Common myeloid progenitor, CD34-positive (primary cell): ENCODE results near the gene EPB41L3.

Experiments used
- CTCF ChIA-PET: fragments of 350-600 bp; sonication (Branson Sonifier 250); formaldehyde crosslinking; loops from one replicate; lab custom pipeline; 2021; ENCODE audit warnings: antibody characterized with exemption; lab: Charles Lee
- POLR2A ChIA-PET: fragments of 350-600 bp; sonication (Branson Sonifier 250); formaldehyde crosslinking; loops from one replicate; lab custom pipeline; 2021; ENCODE audit warnings: antibody characterized with exemption; lab: Charles Lee
- DNase-seq, 3 donors: peaks; one replicate each; pipeline versions ENCODE4 v3.0.0 to v3.0.0-alpha.2; 2013
- H3K27ac ChIP-seq, 2 experiments: 1 replicate in 1 of 2; 2 replicates in 1 of 2; pipeline ENCODE4 v1.7.0; 2013; ENCODE audit warnings: inconsistent platforms in 2 of 2, low read length in 2 of 2, mild to moderate bottlenecking in 2 of 2, low read depth in 1 of 2, moderate library complexity in 1 of 2; ENCODE audit not compliant: severe bottlenecking in 2 of 2, insufficient read depth in 1 of 2, poor library complexity in 1 of 2
- H3K27me3 ChIP-seq, 5 experiments: replicated peaks in 2 of 5; 1 replicate in 3 of 5; 2 replicates in 2 of 5; pipeline versions ENCODE4 v1.6.1 to v1.7.0; 2013; ENCODE audit warnings: low read length in 4 of 5, mild to moderate bottlenecking in 2 of 5, moderate library complexity in 2 of 5, inconsistent platforms in 1 of 5; ENCODE audit not compliant: insufficient read depth in 5 of 5, control insufficient read depth in 4 of 5
- H3K36me3 ChIP-seq, 4 experiments: 1 replicate in 2 of 4; 2 replicates in 2 of 4; pipeline versions ENCODE4 v1.6.1 to v1.7.0; 2013; ENCODE audit warnings: low read length in 3 of 4, control low read depth in 1 of 4, mild to moderate bottlenecking in 1 of 4; ENCODE audit not compliant: control insufficient read depth in 4 of 4, insufficient read depth in 4 of 4
- H3K4me1 ChIP-seq, 4 experiments: 1 replicate in 3 of 4; 2 replicates in 1 of 4; pipeline versions ENCODE4 v1.6.1 to v1.7.1; 2013; ENCODE audit warnings: low read length in 3 of 4, mild to moderate bottlenecking in 3 of 4, control low read depth in 1 of 4, inconsistent platforms in 1 of 4, moderate library complexity in 1 of 4; ENCODE audit not compliant: control insufficient read depth in 4 of 4, insufficient read depth in 4 of 4; ENCODE audit errors: control extremely low read depth in 1 of 4
- H3K4me3 ChIP-seq, 7 experiments: 1 replicate in 4 of 7; 2 replicates in 3 of 7; pipeline versions ENCODE4 v1.5.1 to v1.7.0; 2013; ENCODE audit warnings: mild to moderate bottlenecking in 7 of 7, low read length in 6 of 7, moderate library complexity in 6 of 7, inconsistent platforms in 2 of 7, low read depth in 2 of 7, control low read depth in 1 of 7; ENCODE audit not compliant: insufficient read depth in 4 of 7, control insufficient read depth in 1 of 7; ENCODE audit errors: extremely low read depth in 1 of 7
- H3K9me3 ChIP-seq, 5 experiments: 1 replicate in 4 of 5; 2 replicates in 1 of 5; pipeline versions ENCODE4 v1.6.1 to v1.7.1; 2013; ENCODE audit warnings: low read length in 4 of 5, mild to moderate bottlenecking in 2 of 5, inconsistent platforms in 1 of 5, low read depth in 1 of 5, moderate library complexity in 1 of 5; ENCODE audit not compliant: control insufficient read depth in 4 of 5, insufficient read depth in 2 of 5; ENCODE audit errors: control extremely low read depth in 1 of 5
- WGBS: methylation state at CpG from one replicate; pipeline ENCODE4 v1.1.5; 2013; ENCODE audit not compliant: insufficient coverage; 5-methylcytosine and 5-hydroxymethylcytosine counted together

EPB41L3 gene

DNA sequence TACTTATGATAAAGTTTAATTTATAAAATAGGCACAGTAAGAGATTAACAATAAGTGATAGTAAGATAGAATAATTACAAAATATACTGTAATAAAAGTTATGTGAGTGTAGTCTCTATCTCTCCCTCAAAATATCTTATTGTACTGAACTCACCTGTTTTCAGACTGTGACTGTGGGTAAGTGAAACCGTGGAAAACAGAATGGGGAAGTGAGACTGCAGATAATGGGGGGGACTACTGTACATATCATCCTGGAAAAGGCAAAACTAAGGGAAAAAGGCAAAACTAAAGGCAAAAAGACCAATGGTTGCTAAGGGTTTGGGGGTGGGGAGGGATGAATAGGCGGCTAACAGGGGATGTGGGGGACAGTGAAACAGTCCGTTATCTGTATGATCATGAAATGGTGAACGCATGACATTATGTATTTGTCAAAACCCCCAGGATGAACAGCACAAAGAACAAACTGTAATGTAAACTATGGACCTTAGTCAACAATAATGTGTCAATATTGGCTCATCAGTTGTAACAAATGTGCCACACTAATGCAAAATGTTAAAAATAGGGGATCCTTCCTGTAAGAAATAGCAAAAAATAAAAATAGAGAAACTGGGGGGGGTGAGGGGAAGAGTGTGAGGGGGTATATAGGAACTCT lies 93.8 kb downstream of the EPB41L3 start:
- Histone ChIP-seq H3K9me3 (no peaks in the 10 kb centered on the region), H3K4me1 (peaks cover 0 to 6% (median 3%) of the 10 kb centered on the region in 4 experiments), H3K27ac (no peak overlapping the region), H3K27me3 (no peaks in the 10 kb centered on the region), H3K36me3 (no peaks in the 10 kb centered on the region), H3K4me3 (no peak overlapping the region)
- DNase-seq: no peak
- ChIA-PET CTCF (no interaction called here), POLR2A (no interaction called here)
- WGBS: 93% methylated on average over 3 of the region's 4 CpGs

- no peak for DNase-seq
- Histone ChIP-seq H3K4me1 (peaks cover 0 to 14% (median 9%) of the 10 kb centered on the region in 4 experiments), H3K27me3 (no peaks in the 10 kb centered on the region), H3K27ac (no peak overlapping the region), H3K36me3 (no peaks in the 10 kb centered on the region), H3K9me3 (no peaks in the 10 kb centered on the region), H3K4me3 (no peak overlapping the region)
- CTCF ChIA-PET: interaction anchor here (2.7 kb wide), 1 partner anchor 10 kb away, joined by 12 read pairs; no protein-coding TSS in a partner anchor
- 98% methylated on average over 6 of the region's 7 CpGs for WGBS
- POLR2A ChIA-PET: no interaction called here
Observed at GRCh38 chr18:5447442-5447841, 96.4 kb downstream of the EPB41L3 start.

- CTCF ChIA-PET: interaction anchor here (1.1 kb wide), 1 partner anchor 19 kb away, joined by 4 read pairs; no protein-coding TSS in a partner anchor
- peak in 1 of 3 donors; percentile 11 for DNase-seq
- POLR2A ChIA-PET: no interaction called here
- H3K36me3 ChIP-seq: no peaks in the 10 kb centered on the region
- H3K4me1 ChIP-seq: peaks cover 4 to 24% (median 16%) of the 10 kb centered on the region in 4 experiments
- H3K27ac ChIP-seq: no peak overlapping the region
- no peak overlapping the region for H3K4me3 ChIP-seq
- no peaks in the 10 kb centered on the region for H3K9me3 ChIP-seq
- H3K27me3 ChIP-seq: no peaks in the 10 kb centered on the region
- 14% methylated on average over 3 of the region's 4 CpGs for WGBS
Observed at GRCh38 chr18:5444847-5445246, 99.0 kb downstream of the EPB41L3 start.

DNA sequence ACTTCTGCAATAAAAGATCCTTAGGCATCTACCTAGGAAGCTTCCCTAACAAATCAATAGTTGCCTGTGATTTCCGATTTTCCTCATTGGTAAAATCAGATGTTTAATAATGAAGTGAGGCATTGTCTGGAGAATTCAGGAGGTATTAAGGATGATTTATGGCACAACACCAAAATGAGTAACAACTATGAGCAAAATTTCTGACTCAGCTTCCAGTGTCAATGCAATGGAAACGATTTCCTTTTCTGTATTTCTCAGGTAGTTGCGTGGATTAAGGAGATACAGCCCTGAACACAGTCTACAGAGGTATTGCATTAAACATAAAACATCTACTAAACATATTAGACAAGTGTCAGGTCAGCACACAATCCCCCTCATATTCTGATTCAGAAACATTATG lies 99.5 kb downstream of the EPB41L3 start:
- no peak overlapping the region for H3K27ac ChIP-seq
- DNase-seq: no peak
- CTCF ChIA-PET: interaction anchor here (0.8 to 1.1 kb wide), 2 partner anchors 19 to 150 kb away, joined by 3 to 4 read pairs; no protein-coding TSS in a partner anchor
- no peaks in the 10 kb centered on the region for H3K36me3 ChIP-seq
- H3K4me3 ChIP-seq: no peak overlapping the region
- peaks cover 4 to 30% (median 19%) of the 10 kb centered on the region in 4 experiments for H3K4me1 ChIP-seq
- no peaks in the 10 kb centered on the region for H3K27me3 ChIP-seq
- POLR2A ChIA-PET: no interaction called here
- no peaks in the 10 kb centered on the region for H3K9me3 ChIP-seq
- 100% methylated on average over 1 of the region's 3 CpGs for WGBS

- ChIA-PET CTCF (no interaction called here), POLR2A (interaction anchor here (1.0 kb wide), 1 partner anchor 10 kb away, joined by 3 read pairs; no protein-coding TSS in a partner anchor)
- DNase-seq: peak; percentile 20 to 82 (median 72)
Observed at GRCh38 chr18:5439986-5440696, 103.7 kb downstream of the EPB41L3 start.

GRCh38 chr18:5434425-5434824 lies 109.4 kb downstream of the EPB41L3 start:
- CTCF ChIA-PET: no interaction called here
- Histone ChIP-seq H3K4me3 (no peak overlapping the region), H3K36me3 (peaks cover 0 to 5% (median 0%) of the 10 kb centered on the region in 4 experiments), H3K27me3 (no peaks in the 10 kb centered on the region), H3K27ac (no peak overlapping the region), H3K4me1 (peaks cover 0 to 6% (median 2%) of the 10 kb centered on the region in 4 experiments), H3K9me3 (no peaks in the 10 kb centered on the region)
- POLR2A ChIA-PET: no interaction called here
- DNase-seq: no peak
- WGBS: no CpG with 5 or more reads among the region's 4 CpGs

More at GRCh38 chr18:5439986-5440696, 103.7 kb downstream of the EPB41L3 start:
- H3K27ac ChIP-seq: no peak overlapping the region
- peaks cover 4 to 30% (median 19%) of the 10 kb centered on the region in 4 experiments for H3K4me1 ChIP-seq
- no peaks in the 10 kb centered on the region for H3K27me3 ChIP-seq
- no peaks in the 10 kb centered on the region for H3K36me3 ChIP-seq
- 100% methylated on average over 1 of the region's 3 CpGs for WGBS
- no peak overlapping the region for H3K4me3 ChIP-seq
- H3K9me3 ChIP-seq: no peaks in the 10 kb centered on the region
